K562 (cell line): ENCODE data around the gene NEUROD2. TPM values are rescaled to one million over a fixed set of nuclear protein-coding genes. Genes with fewer than 3 reads are reported as not detected.

Experiments used
- ATAC-seq: fragments of 200-7000 bp; cut with Tn5 transposase; 3 replicates; pipeline ENCODE4 v1.9.1; 2020; ENCODE audit warnings: moderate library complexity
- BruUV-seq: library from RNA; stranded (reverse); fragments of 400-500 nt; replicated peaks from 2 replicates; lab custom pipeline; 2021; lab: Mats Ljungman, UMichigan
- CTCF ChIA-PET: fragments of 300-600 bp; formaldehyde crosslinking; extraction: SDS; loops from one replicate; lab custom pipeline; 2021; ENCODE audit warnings: low intra/inter-chr PET ratio; lab: Yijun Ruan, JAX
- POLR2A ChIA-PET: fragments of 300-600, 350-650 bp; sonication (Branson Sonifier 250); formaldehyde crosslinking; extraction: SDS; loops from one replicate; lab custom pipeline; 2021; ENCODE audit warnings: antibody characterized with exemption, inconsistent platforms; lab: Yijun Ruan, JAX
- DNase-seq, 4 experiments: peaks; one replicate each; pipeline versions ENCODE4 v3.0.0 to v3.0.0-alpha.2; 2011 to 2018; ENCODE audit warnings: low spot score in 3 of 4, mixed read lengths in 3 of 4; ENCODE audit errors: extremely low read depth in 1 of 4
- FAIRE-seq: peaks from 2 replicates; lab custom pipeline; 2011; peaks lifted over from hg19 to GRCh38; lab: Jason Lieb, UNC
- H2AFZ ChIP-seq: 2 replicates; pipeline ENCODE4 v1.6.0; 2011; ENCODE audit warnings: low read depth, low read length, control low read depth, inconsistent platforms
- H3K27ac ChIP-seq: fragments of 200-600 bp; 3 replicates; pipeline ENCODE4 v1.8.0; 2011; ENCODE audit warnings: low read depth, mild to moderate bottlenecking, control low read depth, inconsistent platforms, low read length, moderate library complexity, mixed read lengths; ENCODE audit errors: extremely low read depth
- H3K27me3 ChIP-seq, 2 experiments: fragments of 300-600 bp in 1 of 2; 2 replicates in 1 of 2; 3 replicates in 1 of 2; pipeline versions ENCODE4 v1.6.0 to v1.8.0; 2011; ENCODE audit warnings: inconsistent platforms in 2 of 2, low read length in 2 of 2, mild to moderate bottlenecking in 1 of 2, mixed read lengths in 1 of 2, moderate library complexity in 1 of 2; ENCODE audit not compliant: control insufficient read depth in 2 of 2, insufficient read depth in 2 of 2
- H3K36me3 ChIP-seq: fragments of 300-600 bp; 3 replicates; pipeline ENCODE4 v1.8.0; 2011; ENCODE audit warnings: mild to moderate bottlenecking, low read length, inconsistent platforms; ENCODE audit not compliant: control insufficient read depth, insufficient read depth
- H3K4me1 ChIP-seq, 2 experiments: fragments of 200-600 bp in 1 of 2; replicated peaks in 1 of 2; 2 replicates in 1 of 2; 3 replicates in 1 of 2; pipeline versions ENCODE4 v1.5.1 to v1.8.0; 2011; ENCODE audit warnings: inconsistent platforms in 2 of 2, low read length in 2 of 2, mild to moderate bottlenecking in 1 of 2, mixed read lengths in 1 of 2, moderate library complexity in 1 of 2; ENCODE audit not compliant: control insufficient read depth in 2 of 2, insufficient read depth in 2 of 2
- H3K4me2 ChIP-seq: 2 replicates; pipeline ENCODE4 v1.6.1; 2011; ENCODE audit warnings: low read length, control low read depth, inconsistent platforms, mixed read lengths; ENCODE audit not compliant: insufficient read depth
- H3K4me3 ChIP-seq: fragments of 200-600 bp; sonication (generic), shearing (Covaris generic); 2 replicates; pipeline ENCODE4 v1.5.1; 2016; ENCODE audit warnings: control low read depth, inconsistent platforms
- H3K79me2 ChIP-seq: fragments of 200-600 bp; 3 replicates; pipeline ENCODE4 v1.8.0; 2011; ENCODE audit warnings: low read length, inconsistent platforms; ENCODE audit not compliant: control insufficient read depth, insufficient read depth
- H3K9ac ChIP-seq, 2 experiments: 2 replicates each; pipeline versions ENCODE4 v1.6.0 to v1.6.1; 2011; ENCODE audit warnings: low read depth in 2 of 2, low read length in 2 of 2, control low read depth in 1 of 2, inconsistent platforms in 1 of 2, mild to moderate bottlenecking in 1 of 2, mixed read lengths in 1 of 2; ENCODE audit not compliant: insufficient read depth in 1 of 2
- H3K9me1 ChIP-seq: one replicate; pipeline ENCODE4 v1.6.0; 2011; ENCODE audit warnings: inconsistent platforms, mild to moderate bottlenecking, low read length, moderate library complexity; ENCODE audit not compliant: control insufficient read depth, insufficient read depth
- H3K9me3 ChIP-seq: replicated peaks from 2 replicates; pipeline ENCODE4 v1.5.1; 2011; ENCODE audit warnings: low read depth, low read length, inconsistent platforms; ENCODE audit not compliant: control insufficient read depth, insufficient read depth
- H4K20me1 ChIP-seq: replicated peaks from 2 replicates; pipeline ENCODE4 v1.6.1; 2011; ENCODE audit warnings: low read length, inconsistent platforms, mixed read lengths; ENCODE audit not compliant: control insufficient read depth, insufficient read depth
- BRD9 ChIP-seq: fragments of 450-650 bp; IDR thresholded peaks from 2 replicates; pipeline ENCODE4 v1.6.1; 2018; ENCODE audit warnings: low read depth; ENCODE audit not compliant: partially characterized antibody
- CEBPZ ChIP-seq: fragments of 150-350 bp; IDR thresholded peaks from 2 replicates; pipeline ENCODE4 v1.6.1; 2014; ENCODE audit warnings: low read depth, mild to moderate bottlenecking, low read length, borderline replicate concordance
- DPF2 ChIP-seq: fragments of 450-650 bp; IDR thresholded peaks from 2 replicates; pipeline ENCODE4 v1.6.1; 2016
- KLF16 ChIP-seq: IDR thresholded peaks from 2 replicates; pipeline ENCODE4 v1.6.1; 2016; ENCODE audit warnings: antibody characterized with exemption
- MXD1 ChIP-seq: fragments of 250-450 bp; sonication (Bioruptor Pico); IDR thresholded peaks from 2 replicates; pipeline ENCODE4 v1.8.0; 2021; ENCODE audit warnings: borderline replicate concordance, mild to moderate bottlenecking, moderate library complexity; ENCODE audit not compliant: poor library complexity, severe bottlenecking
- NCOA2 ChIP-seq, 2 experiments: fragments of 450-650 bp; IDR thresholded peaks; 2 replicates each; pipeline ENCODE4 v1.6.1; 2018; ENCODE audit warnings: mild to moderate bottlenecking in 2 of 2, moderate library complexity in 1 of 2; ENCODE audit not compliant: partially characterized antibody in 2 of 2
- NELFE ChIP-seq: IDR thresholded peaks from 2 replicates; pipeline ENCODE4 v1.6.1; 2011; ENCODE audit warnings: mild to moderate bottlenecking; ENCODE audit not compliant: insufficient read depth, insufficient read length
- OTX1 ChIP-seq: fragments of 450-650 bp; formaldehyde crosslinking; IDR thresholded peaks from 2 replicates; pipeline ENCODE4 v1.4.0; 2022; ENCODE audit warnings: mild to moderate bottlenecking
- PKNOX1 ChIP-seq: fragments of 450-650 bp; IDR thresholded peaks from 2 replicates; pipeline ENCODE4 v1.6.1; 2016
- SMARCE1 ChIP-seq: fragments of 450-650 bp; IDR thresholded peaks from 2 replicates; pipeline ENCODE4 v1.7.1; 2016; ENCODE audit warnings: mild to moderate bottlenecking
- ZHX1 ChIP-seq: fragments of 150-350 bp; conservative IDR thresholded peaks from 2 replicates; pipeline ENCODE4 v1.6.1; 2014; ENCODE audit warnings: low read length
- ZNF165 ChIP-seq: fragments of 250-450 bp; sonication (Bioruptor Pico); IDR thresholded peaks from 2 replicates; pipeline ENCODE4 v1.4.0; 2020; ENCODE audit warnings: borderline replicate concordance
- ZNF175 ChIP-seq: fragments of 200-800 bp; sonication (Bioruptor generic); IDR thresholded peaks from 2 replicates; pipeline ENCODE4 v1.6.1; 2016; ENCODE audit warnings: low read depth, mild to moderate bottlenecking, missing genetic modification characterization, missing compliant biosample characterization
- ZNF561 ChIP-seq: fragments of 450-650 bp; formaldehyde crosslinking; conservative IDR thresholded peaks from 2 replicates; pipeline ENCODE4 v1.4.0; 2020; ENCODE audit warnings: mild to moderate bottlenecking, moderate library complexity
- WGBS: fragments of 100-300 bp; shearing (Covaris generic); methylation state at CpG from one replicate; pipeline ENCODE4 v1.1.6; 2016; ENCODE audit warnings: low coverage, mixed read lengths; ENCODE audit not compliant: insufficient coverage; ENCODE audit errors: missing lambda C conversion rate; 5-methylcytosine and 5-hydroxymethylcytosine counted together
- in situ Hi-C: fragments of 300-500 bp; cut with MboI; formaldehyde crosslinking; loops from 4 replicates; pipeline ENCODE4 v1.15.0; 2018; ENCODE audit warnings: inconsistent platforms, mixed read lengths
- intact Hi-C: fragments of 100-400 bp; cut with micrococcal nuclease; formaldehyde crosslinking; loops from 2 replicates; pipeline ENCODE4 v1.14.2; 2022
- polyA plus RNA-seq, 8 experiments: library from polyadenylated mRNA; depleted of rRNA in 4 of 8; stranded (reverse) in 5 of 8; unstranded in 3 of 8; fragments of >200 nt; fragmentation: Nextera tagmentation in 2 of 8; fragmentation: Illumina TruSeq in 1 of 8; extraction: Ambion mirVana in 2 of 8; extraction: Trizol in 1 of 8; gene quantifications; 2 replicates each; pipeline versions ENCODE4 v1.2.1 to v1.2.3, GENCODE V29; 2011 to 2014; ENCODE audit warnings: inconsistent platforms in 1 of 8, missing spikeins in 1 of 8
- total RNA-seq, 7 experiments: library from RNA; depleted of rRNA in 6 of 7; stranded (reverse); fragments of >200 nt in 6 of 7; fragmentation: Illumina TruSeq in 2 of 7; extraction: Trizol in 2 of 7; gene quantifications; 2 replicates each; pipeline versions ENCODE4 v1.2.1 to v1.2.3, GENCODE V29; 2011 to 2021; ENCODE audit warnings: low replicate concordance in 1 of 7

Gene NEUROD2
- total and polyA plus RNA-seq, 9 of the 15 experiments (the other 6 are each of a cell fraction or from before 2014, with no cell fraction given), result not detected

GRCh38 chr17:39626171-39627046 is 18.7 kb upstream of the NEUROD2 start, which contains the start of gene PPP1R1B:
TSS of gene PPP1R1B (plus strand) at chr17:39626952. CDS start at chr17:39627393, 441 bp downstream.
- H3K9me3 ChIP-seq, result no peaks in the 10 kb centered on the region
- no peaks in the 10 kb centered on the region for H4K20me1 ChIP-seq
- whole genome bisulfite sequencing, result 33% methylated on average over 23 of the region's 29 CpGs
- no peaks in the 10 kb centered on the region for H3K36me3 ChIP-seq
- H2AFZ ChIP-seq, result no peak within 1 kb of the TSS
- DNase-seq (peak in 2 of 4 experiments; percentile 50 to 59), FAIRE-seq (no peak), ATAC-seq (no peak)
- no peak within 1 kb of the TSS for H3K4me2 ChIP-seq
- H3K4me3 ChIP-seq, result no peak within 1 kb of the TSS
- peaks cover 3 to 49% of the 10 kb centered on the region in 2 experiments; a peak in 2 of 5 replicates for H3K4me1 ChIP-seq
- H3K9me1 ChIP-seq, result no peaks in the 10 kb centered on the region
- intact Hi-C loops (no loop called here), in situ Hi-C loops (no loop called here)
- peaks cover 0 to 3% of the 10 kb centered on the region in 2 experiments; a peak in 2 of 5 replicates for H3K27me3 ChIP-seq
- peak within 1 kb of the TSS in 1 of 2 experiments; percentile 76; a peak in 1 of 4 replicates for H3K9ac ChIP-seq
- CTCF ChIA-PET, result no interaction called here
- POLR2A ChIA-PET, result no interaction called here
- H3K27ac ChIP-seq, result no peak within 1 kb of the TSS
- no peaks in the 10 kb centered on the region for H3K79me2 ChIP-seq
- BruUV-seq, result no TSS peak
- TF ChIP-seq ZNF175 (CRISPR knock-in tag) (no peak), CEBPZ (no peak), PKNOX1 (peak; percentile 80), NCOA2 (IDR thresholded peaks at IDR 0.05; ENCODE audit: partially characterized antibody in 2 of 2) (no peak), MXD1 (no peak), NELFE (no peak), KLF16 (peak; percentile 48; the same call in 1 of the 2 replicates), ZHX1 (no peak), DPF2 (0 out of 2 replicates have a peak, but pooled peaks have one; percentile 22), SMARCE1 (0 out of 2 replicates have a peak, but pooled peaks have one; percentile 20), OTX1 (CRISPR knock-in tag) (no peak), ZNF561 (CRISPR knock-in tag) (no peak), ZNF165 (CRISPR knock-in tag) (no peak), BRD9 (no peak)
